VCaP (cell line): ENCODE measurements around the gene MGAT1.
A peak's percentile ranks its signal among the peaks of the same experiment; 100 is the strongest.

Experiments
- H3K27ac ChIP-seq: fragments of 450-650 bp; 2 replicates; pipeline ENCODE4 v1.5.1; 2017
- CTCF ChIP-seq: fragments of 450-650 bp; conservative IDR thresholded peaks from 2 replicates; pipeline ENCODE4 v1.5.1; 2017; ENCODE audit warnings: mild to moderate bottlenecking, moderate library complexity

Gene MGAT1

GRCh38 chr5:180844432-180844831 is 41.8 kb upstream of the MGAT1 start:
- no peak overlapping the region for H3K27ac ChIP-seq

GRCh38 chr5:180839935-180840334 is 37.3 kb upstream of the MGAT1 start:
- no peak overlapping the region for H3K27ac ChIP-seq
- TF ChIP-seq CTCF = no peak

More at GRCh38 chr5:180844432-180844831, 41.8 kb upstream of the MGAT1 start:
- TF ChIP-seq CTCF = no peak

GRCh38 chr5:180839227-180839626 is 36.6 kb upstream of the MGAT1 start:
- TF ChIP-seq CTCF = no peak
- no peak overlapping the region for H3K27ac ChIP-seq

- no peak for TF ChIP-seq CTCF
- H3K27ac ChIP-seq = no peak overlapping the region
Observed at GRCh38 chr5:180837478-180837877, 34.9 kb upstream of the MGAT1 start.

- H3K27ac ChIP-seq = no peak overlapping the region
- no peak for TF ChIP-seq CTCF
Observed at GRCh38 chr5:180832638-180833068, 30.0 kb upstream of the MGAT1 start.

- peak overlapping the region; percentile 74 for H3K27ac ChIP-seq
Observed at GRCh38 chr5:180831139-180832093, 28.8 kb upstream of the MGAT1 start.

More at GRCh38 chr5:180831139-180832093, 28.8 kb upstream of the MGAT1 start:
- TF ChIP-seq CTCF = peak; percentile 17; the same call in 1 of the 2 replicates
